Measurements from ENCODE around the gene ETV6.

The ETV6 gene

GRCh38 chr12:11778713-11779685, 129.5 kb downstream of the ETV6 start:
- DNase-seq: no peak

- no peak for DNase-seq
These were observed 131.1 kb downstream of the ETV6 start for GRCh38 chr12:11780521-11781101.

- DNase-seq: no peak
These were observed 133.5 kb downstream of the ETV6 start for GRCh38 chr12:11782914-11783420.

GRCh38 chr12:11785712-11786111, 136.2 kb downstream of the ETV6 start:
- peak in 1 of 2 donors; percentile 18 for DNase-seq

GRCh38 chr12:11786638-11787365, 137.3 kb downstream of the ETV6 start:
- peak; percentile 45 to 75 for DNase-seq

GRCh38 chr12:11787437-11787836, 138.0 kb downstream of the ETV6 start:
- DNase-seq: no peak

- no peak for DNase-seq
These were observed 138.7 kb downstream of the ETV6 start for GRCh38 chr12:11787933-11788849.

GRCh38 chr12:11793921-11794710, 144.6 kb downstream of the ETV6 start:
- DNase-seq: no peak

- no peak for DNase-seq
These were observed 145.3 kb downstream of the ETV6 start for GRCh38 chr12:11794751-11795150.

- DNase-seq: peak; percentile 24 to 31
These were observed 145.9 kb downstream of the ETV6 start for GRCh38 chr12:11795192-11795912.

GRCh38 chr12:11795913-11796459, 146.5 kb downstream of the ETV6 start:
- DNase-seq: no peak

- peak; percentile 53 for DNase-seq
These were observed 147.9 kb downstream of the ETV6 start for GRCh38 chr12:11797317-11797913.

- peak; percentile 38 to 54 for DNase-seq
These were observed 148.7 kb downstream of the ETV6 start for GRCh38 chr12:11798006-11798708.

- no peak for DNase-seq
These were observed 149.5 kb downstream of the ETV6 start for GRCh38 chr12:11798856-11799501.

GRCh38 chr12:11799502-11799873, 150.0 kb downstream of the ETV6 start:
- DNase-seq: no peak

- DNase-seq: no peak
These were observed 152.2 kb downstream of the ETV6 start for GRCh38 chr12:11801643-11802042.

- DNase-seq: peak; percentile 33 to 47
These were observed 154.7 kb downstream of the ETV6 start for GRCh38 chr12:11804130-11804529.

- DNase-seq: no peak
These were observed 155.6 kb downstream of the ETV6 start for GRCh38 chr12:11805043-11805442.
